NK-92 (cell line): ENCODE data around the gene PRND.
"Not testable (repeated sequence)": the region's sequence is repeated elsewhere in the genome, so short reads cannot be mapped to it uniquely, and the experiment has no call there.

Experiments used
- DNase-seq: peaks from one replicate; lab custom pipeline; 2025; ENCODE audit not compliant: unreplicated experiment; lab: John Stamatoyannopoulos, UW

Gene PRND

DNA sequence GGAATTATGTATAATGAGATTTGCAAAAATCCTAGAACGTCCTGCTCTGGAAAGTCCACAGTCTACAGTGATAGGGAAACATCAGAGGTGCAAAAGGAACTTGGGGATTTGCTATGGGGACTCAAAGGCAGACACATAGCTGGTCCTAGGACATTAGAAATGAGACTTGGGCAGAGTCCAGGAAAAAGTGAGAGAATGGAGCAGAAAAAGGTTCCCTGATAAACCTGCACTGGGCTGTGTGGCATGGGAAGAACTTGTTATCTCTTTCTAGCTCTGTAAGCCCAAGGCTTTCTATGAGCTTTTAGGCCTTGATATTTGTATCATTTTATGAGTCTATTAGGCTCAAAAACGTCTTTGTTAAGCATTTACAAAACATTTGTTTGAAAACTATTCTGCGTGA, 15.2 kb downstream of the PRND start:
- no peak for DNase-seq

DNA sequence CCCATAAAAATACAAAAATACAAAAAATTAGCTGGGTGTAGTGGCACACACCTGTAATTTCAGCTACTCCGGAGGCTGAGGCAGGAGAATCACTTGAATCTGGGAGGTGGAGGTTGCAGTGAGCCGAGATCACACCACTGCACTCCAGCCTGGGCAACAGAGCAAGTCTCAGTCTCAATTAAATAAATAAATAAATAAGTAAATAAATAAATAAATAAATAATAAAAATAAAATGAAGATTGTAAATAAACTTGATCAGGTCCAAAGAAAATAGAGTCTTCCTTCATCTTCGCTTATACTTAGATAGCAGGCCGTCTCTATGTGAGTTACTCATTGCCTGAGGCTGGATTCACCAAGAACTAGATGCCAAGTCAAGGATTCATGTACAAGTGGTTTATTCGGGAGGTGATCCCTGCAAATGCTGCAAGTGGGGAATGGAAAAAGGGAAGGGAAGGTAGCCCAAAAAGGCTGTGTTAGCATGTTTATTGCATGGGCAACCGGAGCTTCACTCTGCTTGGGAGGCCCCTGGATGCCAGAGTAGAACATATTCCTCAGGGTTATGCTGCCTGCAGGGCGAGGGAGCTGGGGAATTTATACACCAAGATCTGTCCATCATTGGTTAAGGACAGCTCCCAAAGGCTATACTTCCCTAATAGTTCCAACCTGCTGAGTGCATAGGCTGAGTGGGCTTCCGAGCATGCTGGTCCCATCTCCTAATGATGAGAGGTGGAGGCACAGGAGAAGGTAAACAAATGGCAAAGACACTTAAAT, 16.3 kb downstream of the PRND start:
- DNase-seq, result no peak

DNA sequence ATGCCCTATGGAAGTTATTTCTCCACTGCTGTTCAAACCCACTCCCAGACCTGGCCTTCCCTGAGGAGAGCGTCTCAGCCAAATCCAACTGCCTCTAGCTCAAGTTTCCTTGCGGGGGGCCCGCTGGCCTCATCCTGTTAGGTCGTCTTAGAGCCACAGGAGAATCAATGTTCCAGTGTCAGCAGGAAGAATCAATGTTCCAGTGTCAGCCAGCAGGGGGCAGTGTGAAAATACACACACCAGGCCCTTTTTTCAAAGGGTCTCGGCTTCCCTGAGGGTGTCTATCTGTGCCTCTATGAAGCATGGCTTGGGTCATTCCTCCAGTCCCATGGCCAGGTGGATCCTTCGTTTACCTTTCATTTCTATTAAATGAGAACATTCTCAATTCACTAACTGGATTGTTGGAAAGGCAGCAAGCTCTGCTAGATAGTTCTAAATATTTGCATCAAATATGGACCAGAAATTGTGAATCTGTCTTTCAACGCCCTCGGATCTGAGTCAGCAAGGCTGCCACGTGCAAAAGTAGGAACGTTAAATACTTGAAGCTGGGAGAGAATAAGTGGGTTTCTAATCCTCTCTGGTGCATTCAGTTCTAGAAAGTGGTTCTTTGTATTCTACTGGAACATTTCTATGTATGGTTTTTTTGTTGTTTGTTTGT, 19.2 kb downstream of the PRND start:
- no peak for DNase-seq

DNA sequence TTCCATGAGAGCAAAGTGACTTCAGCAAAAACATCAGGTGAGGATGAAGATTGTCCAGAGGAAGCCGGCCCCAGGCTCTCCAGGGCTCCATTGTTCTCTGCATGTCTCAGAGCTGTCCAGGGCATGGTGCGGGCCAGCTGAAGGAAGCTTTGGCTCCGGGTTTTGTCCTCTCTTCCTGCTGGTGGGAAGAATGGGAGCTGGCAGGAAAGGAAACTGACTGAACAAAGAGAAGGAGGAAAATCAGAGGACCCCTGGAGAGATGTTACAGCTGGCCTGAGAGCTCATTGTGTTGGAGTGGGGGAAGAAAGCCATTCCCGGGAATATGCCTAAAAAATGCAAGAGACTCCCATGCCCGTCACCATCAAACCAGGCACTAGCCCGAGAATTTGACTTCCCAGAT, 27.1 kb downstream of the PRND start:
- DNase-seq, result no peak

DNA sequence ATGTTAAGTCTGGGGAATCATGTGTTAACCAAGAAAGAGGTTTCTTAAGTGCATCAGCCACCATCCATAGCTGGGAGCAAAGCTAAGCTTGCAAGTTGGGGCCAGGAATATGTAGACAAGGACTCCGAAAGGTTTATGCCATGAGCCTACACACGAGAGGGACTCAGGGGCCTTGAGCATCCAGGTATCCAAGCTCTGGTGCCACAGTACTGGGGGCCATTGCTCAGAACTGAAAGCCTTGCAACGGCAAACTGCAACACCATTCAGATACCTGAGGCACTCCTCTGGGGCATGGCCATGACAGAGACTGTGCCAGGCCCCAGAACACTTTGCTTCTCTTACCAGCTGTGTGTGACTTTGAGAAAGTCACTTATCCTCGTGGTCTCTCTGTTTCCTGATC, 27.6 kb downstream of the PRND start:
- no peak for DNase-seq

DNA sequence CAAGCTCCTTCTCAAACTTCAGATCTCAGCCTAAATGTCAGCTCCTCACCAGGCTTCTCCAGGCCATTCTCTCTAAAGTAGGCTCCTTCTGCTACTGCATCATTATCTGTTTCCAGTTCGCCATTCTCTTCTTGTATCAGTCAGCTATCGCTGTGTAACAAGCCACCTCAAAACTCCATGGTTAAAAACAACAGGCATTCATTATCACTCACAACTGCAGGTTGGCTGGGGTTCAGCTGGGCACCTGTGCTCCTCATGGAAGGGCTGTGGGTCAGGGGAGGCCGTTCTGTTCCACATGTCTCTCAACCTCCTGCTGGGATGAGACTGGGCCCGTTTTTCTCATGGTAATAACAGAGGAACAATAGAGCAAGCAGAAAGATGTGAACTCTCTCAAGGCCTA, 28.7 kb downstream of the PRND start:
- no peak for DNase-seq

DNA sequence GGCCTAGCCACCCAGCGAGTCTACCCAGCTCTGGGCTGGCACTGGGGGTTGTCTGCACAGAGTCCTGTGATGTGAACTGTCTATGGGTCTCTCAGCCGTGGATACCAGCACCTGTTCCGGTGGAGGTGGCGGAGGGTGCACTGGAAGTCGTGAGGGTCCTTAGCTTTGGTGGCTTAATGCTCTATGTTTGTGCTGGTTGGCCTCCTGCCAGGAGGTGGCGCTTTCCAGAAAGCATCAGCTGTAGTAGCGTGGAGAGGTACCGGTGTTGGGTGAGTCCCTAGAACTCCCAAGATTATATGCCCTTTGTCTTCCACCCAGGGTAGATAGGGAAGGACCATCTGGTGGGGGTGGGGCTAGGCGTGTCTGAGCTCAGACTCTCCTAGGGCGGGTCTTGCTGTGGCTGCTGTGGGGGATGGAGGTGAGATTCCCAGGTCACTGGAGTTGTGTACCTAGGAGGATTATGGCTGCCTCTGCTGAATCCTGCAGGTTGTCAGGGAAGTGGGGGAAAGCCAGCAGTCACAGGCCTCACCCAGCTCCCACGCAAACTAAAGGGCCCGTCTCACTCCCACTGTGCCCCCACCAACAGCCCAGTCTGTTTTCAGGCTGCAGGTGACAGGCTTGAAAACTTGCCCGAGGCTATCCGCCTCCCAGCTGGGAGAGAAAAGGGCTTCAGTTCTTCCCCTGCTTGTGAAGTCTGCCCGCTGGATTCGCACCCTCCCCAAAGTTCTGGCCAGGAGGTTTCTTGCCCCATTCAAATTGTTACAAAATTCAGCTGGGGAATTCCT, 37.6 kb downstream of the PRND start:
- not testable (repeated sequence) for DNase-seq

DNA sequence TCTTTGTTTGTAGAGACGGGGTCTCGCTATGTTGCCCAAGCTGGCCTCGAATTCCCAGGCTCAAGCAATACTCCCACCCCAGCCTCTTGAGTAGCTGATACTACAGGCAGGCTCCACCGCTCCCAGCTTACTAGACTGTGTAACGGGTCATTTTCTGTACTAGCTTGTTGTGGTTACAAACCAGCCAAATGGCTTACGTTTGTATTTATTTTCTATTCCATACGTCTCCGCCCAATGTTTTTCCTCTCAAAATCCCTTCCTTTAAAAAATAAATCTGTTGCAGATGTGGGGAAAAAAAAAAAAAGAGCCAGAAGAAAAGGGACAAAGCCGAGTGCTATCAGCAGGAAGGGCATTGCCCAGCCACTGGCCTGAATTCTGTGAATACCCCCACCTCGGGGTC, 41.6 kb downstream of the PRND start:
- no peak for DNase-seq

DNA sequence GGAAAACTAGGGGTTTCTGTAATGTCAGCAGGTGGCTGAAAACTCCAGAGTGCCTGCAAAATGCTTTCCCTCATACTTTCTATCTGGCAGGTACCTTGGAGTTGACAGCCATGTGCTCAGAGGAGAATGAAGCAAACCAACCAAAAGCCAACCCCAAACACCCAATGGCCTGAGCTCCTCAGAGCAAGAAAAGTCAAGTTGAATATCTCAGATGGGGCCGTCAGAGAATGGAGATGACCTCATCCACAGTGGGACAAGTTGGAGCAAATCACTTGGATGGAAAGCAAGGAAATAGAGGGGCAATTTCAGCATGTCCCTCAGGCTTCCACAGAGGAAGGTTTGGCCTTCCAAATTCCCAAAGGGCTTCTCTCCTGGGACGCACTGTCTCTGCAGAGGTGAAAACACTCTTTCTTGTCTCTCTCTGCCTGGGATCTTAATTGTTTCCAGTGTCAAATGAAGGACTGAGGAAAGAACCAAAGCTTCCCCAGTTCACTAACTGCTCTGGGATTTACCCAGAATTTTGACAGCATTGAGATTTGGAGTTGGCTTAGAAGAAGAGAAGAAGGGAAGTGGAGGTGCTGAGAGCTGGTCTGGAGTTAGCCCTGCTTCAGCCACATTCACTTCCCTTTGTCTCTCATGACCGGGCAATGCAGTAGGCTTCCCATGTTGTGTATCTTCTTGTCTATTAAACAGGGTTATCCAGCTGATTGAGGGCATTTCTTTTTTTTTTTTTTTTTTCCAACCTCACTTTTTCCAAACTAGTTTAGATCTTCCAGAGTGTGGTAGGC, 42.2 kb downstream of the PRND start:
- DNase-seq, result no peak

DNA sequence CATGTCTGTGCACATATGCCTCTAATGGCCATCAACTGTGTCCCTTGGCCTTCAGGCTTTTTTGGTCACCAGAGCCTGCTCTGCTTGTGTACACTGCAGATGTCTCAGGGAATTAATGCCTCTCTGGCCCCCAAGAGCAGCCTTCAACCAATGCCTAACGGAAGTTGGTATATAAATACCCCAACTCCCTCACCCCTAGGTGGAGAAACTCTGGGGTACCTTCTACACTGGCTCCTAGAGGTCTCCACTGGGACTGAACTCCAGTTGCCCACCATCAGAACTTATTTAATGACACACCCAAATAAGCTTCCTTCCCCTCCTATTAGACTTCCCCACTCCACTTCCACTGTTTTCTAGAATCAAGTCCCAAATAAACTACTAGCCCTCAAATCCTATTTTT, 43.1 kb downstream of the PRND start:
- DNase-seq, result no peak

DNA sequence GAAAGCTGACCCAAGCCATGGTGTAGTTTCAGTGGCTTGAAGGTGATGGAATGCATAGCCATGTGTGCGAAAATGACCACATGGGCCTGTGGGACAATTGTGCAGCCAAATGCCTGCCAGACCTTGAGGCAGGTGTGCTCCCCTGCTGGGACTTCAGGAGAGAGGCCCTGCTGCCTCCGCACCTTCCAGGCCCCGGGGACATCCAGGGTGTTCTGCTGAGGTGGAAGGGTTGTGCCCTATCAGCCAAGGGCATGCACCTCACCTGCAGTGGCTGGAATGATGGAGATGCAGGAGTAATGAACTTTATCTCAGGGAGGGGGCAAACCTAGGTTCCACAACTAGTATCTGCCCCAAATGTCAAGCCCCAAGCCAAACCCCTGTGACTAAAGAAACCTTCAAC, 44.0 kb downstream of the PRND start:
- no peak for DNase-seq

DNA sequence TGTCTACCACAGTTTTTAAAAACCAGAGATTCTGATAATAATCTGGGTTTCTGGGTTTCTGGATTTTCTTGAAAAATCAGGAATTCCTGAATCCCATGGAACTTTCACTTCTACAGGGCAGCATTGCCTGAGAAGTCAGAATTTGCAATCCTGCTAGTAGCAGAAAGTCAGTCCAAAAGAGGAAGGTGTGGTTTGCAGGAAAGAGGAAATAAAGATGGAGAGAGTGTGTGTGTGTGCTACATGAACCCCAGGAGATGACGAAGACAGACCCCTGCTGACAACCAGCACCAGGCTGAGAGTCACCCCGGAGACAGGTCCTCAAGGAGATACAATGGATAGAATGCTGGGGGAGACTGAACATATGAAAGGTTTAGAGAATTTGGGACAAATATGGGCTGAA, 44.9 kb downstream of the PRND start:
- no peak for DNase-seq

DNA sequence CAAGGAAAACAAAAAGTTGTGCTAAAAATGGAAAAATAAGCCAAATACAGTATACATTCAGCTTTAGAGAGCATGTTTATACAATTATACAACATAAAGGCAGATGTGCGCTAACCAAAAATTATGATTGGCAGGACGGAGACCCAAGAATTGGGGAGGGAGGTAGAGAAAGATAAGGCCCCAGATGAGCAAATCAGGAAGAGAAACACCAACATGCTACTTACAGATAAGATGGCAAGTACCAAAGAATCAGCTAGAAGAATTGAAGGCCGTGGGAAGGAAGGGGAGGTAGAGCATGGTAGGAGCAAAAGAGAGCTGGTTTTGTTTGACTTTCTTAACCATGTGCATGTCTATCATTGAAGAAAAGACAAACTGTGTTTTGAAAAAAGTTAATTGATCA, 45.4 kb downstream of the PRND start:
- no peak for DNase-seq

DNA sequence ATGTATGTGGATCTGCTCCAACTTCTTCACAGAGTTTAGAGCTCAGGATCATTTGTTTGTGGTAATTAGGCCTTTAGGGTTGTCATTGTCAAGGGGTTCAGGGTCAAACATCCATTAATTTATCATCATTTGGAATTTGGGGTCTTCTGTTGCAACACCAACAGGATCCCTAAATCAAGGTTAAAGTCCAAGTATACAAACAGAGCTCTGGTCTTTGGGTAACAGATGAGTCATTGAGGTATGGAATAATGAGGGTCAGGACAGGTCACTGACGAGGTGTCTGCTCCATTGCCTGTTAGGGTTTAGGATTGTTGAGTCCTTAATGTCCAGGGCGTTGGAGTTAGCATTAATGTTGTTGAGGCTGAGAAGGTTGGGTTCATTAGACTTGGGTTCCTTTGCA, 47.6 kb downstream of the PRND start:
- DNase-seq, result no peak

DNA sequence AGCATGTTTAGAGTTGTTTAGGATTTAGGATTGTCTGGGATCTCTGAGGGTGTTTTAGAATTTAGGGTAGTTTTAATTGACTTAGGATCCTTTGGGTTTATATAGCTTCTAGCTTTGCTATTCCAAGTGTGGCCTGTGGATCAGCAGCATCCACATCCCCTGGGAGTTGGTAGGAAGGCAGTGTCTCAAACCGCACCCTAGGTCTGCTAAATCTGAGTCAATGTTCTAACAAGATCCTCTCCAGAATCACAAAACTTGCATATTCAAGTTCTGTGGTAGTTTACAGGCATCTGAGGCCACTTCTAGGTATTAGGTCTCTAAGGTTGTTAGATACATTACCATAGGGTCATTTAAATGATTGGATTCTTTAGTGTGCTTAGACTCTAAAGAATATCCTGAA, 48.3 kb downstream of the PRND start:
- no peak for DNase-seq

DNA sequence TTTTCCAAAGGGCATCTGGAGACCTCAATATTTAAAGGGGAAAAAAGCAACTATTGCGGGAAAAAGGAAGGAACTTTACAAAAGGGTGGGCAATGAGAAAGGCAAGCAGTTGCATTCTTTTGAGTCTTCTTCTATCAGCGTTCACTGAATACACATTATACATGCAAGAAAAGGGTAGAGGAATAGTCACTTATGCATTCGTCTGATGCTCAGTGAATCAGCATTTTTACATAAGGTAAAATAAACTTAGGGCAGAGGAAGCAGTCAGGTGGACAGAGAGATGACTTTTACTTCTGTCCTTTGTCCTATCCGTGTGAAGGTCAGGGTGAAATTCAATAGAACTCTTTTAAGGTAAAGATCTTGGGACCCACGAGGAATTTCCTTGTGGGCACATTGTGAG, 49.3 kb downstream of the PRND start:
- no peak for DNase-seq

DNA sequence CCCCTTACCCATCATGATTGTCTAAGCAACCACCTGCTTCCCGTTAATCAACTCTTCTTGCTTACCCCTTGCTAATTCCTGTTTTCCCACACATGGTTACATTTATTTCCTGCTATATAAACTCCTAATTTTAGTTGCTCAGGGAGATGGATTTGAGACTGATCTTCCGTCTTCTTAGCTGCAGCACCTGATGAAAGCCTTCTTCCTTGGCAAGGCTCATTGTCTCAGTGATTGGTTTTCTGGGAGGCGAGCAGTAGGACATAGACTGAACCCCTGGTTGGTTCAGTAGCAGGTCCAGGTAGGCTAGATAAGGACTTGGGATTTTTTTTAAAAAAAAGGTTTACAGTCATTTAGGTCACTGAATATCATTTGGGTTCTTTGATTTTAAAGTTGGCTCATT, 50.4 kb downstream of the PRND start:
- no peak for DNase-seq

DNA sequence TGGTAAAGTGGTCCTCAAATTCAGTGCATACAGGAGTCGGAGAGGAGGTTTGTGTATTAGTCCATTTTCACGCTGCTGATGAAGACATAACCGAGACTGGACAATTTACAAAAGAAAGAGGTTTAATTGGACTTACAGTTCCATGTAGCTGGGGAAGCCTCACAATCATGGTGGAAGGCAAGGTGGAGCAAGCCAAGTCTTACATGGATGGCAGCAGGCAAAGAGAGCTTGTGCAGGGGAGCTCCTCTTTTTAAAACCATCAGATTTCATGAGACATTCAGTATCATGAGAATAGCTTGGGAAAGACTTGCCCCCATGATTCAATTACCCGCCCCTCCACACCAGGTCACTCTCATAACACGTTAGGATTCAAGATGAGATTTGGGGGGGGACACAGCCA, 51.3 kb downstream of the PRND start:
- DNase-seq, result not testable (repeated sequence)

DNA sequence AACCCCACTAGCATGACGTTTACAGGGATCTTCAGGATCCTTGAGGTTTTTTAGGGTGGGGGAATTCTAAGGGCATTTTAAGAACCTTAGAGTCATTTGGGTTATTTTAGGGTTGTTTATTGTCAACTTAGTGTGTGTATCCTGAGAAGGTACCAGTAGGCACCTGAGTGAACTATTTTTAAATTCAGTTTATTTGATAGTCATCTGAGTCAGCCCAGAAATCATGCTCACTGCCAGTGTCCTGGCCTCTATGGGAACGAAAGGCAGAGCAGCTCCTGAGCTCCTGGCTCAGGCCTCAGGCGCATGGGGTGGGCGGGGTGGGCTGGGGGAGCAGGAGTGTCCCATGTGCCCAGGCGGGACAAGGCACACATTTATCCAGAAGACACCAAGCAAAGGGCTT, 52.0 kb downstream of the PRND start:
- DNase-seq, result no peak

DNA sequence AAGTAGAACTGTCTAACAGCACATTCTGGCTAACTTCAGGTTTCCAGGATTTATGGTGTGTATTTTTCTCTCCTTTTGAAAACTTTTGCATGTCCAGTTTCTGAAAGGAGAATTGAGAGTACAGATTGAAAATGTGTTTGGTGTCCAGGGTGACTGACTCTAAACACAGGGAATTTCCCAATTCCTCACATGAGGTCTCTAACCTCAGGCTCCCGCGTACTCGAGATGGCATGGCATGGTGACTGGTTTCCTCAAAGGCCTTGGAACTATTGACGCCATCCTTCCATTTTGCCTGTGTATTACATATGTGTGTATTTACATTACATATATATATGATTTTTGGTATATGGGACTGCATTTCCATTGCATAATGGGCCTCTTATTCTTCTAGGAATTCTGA, 52.5 kb downstream of the PRND start:
- DNase-seq, result no peak

DNA sequence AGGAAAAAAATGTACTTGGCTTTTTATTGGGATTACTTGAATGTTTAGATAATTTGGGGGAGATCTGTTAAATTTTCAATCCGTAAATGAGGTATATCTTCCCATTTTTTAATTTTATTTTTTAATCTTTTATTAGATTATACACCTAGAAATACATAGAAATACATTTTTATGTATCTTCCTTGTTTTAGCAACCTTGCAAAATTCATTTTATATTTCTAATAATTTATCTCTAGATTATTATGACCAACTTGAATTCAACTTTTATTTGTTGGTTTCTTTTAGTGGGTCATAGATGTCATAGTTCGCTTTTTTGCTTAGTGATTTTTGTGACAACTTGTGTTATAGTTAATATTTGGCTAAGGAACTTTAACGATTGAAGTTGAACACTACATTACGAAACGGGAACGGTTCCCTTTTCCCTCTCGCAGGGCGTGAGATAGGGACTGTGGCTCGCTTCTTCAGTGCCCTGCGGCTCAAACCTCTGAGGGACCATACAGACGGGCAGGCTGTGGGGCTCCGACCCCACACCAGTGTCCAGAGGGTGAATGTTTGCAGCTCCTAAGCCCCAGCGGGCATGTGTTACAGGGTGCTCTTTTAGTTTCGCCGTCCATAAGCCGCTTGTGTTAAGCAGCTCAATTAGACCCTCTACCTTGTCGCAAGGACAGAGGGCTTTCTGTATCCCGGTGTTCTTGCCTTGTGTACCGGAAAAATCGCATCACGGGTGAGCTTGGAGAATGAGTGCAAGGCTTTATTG, 53.8 kb downstream of the PRND start:
- no peak for DNase-seq
